HEK293 (cell line): ENCODE data around the gene SPON1.

ENCODE experiments used
- CTCF ChIA-PET: fragments of 350-600 bp; formaldehyde crosslinking; extraction: SDS; loops from one replicate; lab custom pipeline; 2021; ENCODE audit warnings: antibody characterized with exemption; lab: Yijun Ruan, JAX
- POLR2A ChIA-PET: fragments of 300-600 bp; formaldehyde crosslinking; extraction: SDS; loops from one replicate; lab custom pipeline; 2020; ENCODE audit warnings: antibody characterized with exemption, inconsistent platforms; lab: Yijun Ruan, JAX
- H3K27ac ChIP-seq: fragments of 200-500 bp; sonication (Bioruptor generic); 2 replicates; pipeline ENCODE4 v1.5.1; 2014; ENCODE audit warnings: low read depth, low read length, control low read depth, inconsistent platforms; ENCODE audit errors: extremely low read depth
- H3K36me3 ChIP-seq, 2 experiments: fragments of 200-500 bp in 1 of 2; sonication (Bioruptor generic) in 1 of 2; 1 replicate in 1 of 2; 2 replicates in 1 of 2; pipeline ENCODE4 v1.5.1; 2014 to 2017; ENCODE audit warnings: inconsistent platforms in 2 of 2, low read length in 2 of 2; ENCODE audit not compliant: control insufficient read depth in 2 of 2, insufficient read depth in 1 of 2
- H3K4me1 ChIP-seq: fragments of 200-500 bp; sonication (Bioruptor generic); 2 replicates; pipeline ENCODE4 v1.5.1; 2014; ENCODE audit warnings: mild to moderate bottlenecking, low read length, inconsistent platforms; ENCODE audit not compliant: control insufficient read depth, insufficient read depth
- H3K4me3 ChIP-seq: 2 replicates; pipeline ENCODE4 v1.5.1; 2011; ENCODE audit warnings: low read depth, mild to moderate bottlenecking, control low read depth, low read length, moderate library complexity
- H3K9me3 ChIP-seq: fragments of 200-500 bp; sonication (Bioruptor generic); 2 replicates; pipeline ENCODE4 v1.5.1; 2014; ENCODE audit warnings: low read depth, low read length, inconsistent platforms; ENCODE audit not compliant: control insufficient read depth, insufficient read depth
- KLF9 ChIP-seq: fragments of 450-650 bp; formaldehyde crosslinking; IDR thresholded peaks from 2 replicates; pipeline ENCODE4 v1.5.1; 2016; ENCODE audit warnings: missing biosample characterization, missing genetic modification characterization, low read depth
- MZF1 ChIP-seq: fragments of 450-650 bp; formaldehyde crosslinking; IDR thresholded peaks from 2 replicates; pipeline ENCODE4 v1.5.1; 2017; ENCODE audit warnings: missing biosample characterization, missing genetic modification characterization, borderline replicate concordance
- SP7 ChIP-seq: fragments of 450-650 bp; formaldehyde crosslinking; IDR thresholded peaks from 2 replicates; pipeline ENCODE4 v1.5.1; 2016; ENCODE audit warnings: missing biosample characterization, missing genetic modification characterization
- YY1 ChIP-seq: fragments of 450-650 bp; formaldehyde crosslinking; IDR thresholded peaks from 2 replicates; pipeline ENCODE4 v1.5.1; 2018; ENCODE audit warnings: missing biosample characterization, missing genetic modification characterization
- ZNF112 ChIP-seq: fragments of 450-650 bp; formaldehyde crosslinking; IDR thresholded peaks from 2 replicates; pipeline ENCODE4 v1.5.0; 2017; ENCODE audit warnings: missing biosample characterization, missing genetic modification characterization
- ZNF114 ChIP-seq: fragments of 450-650 bp; formaldehyde crosslinking; IDR thresholded peaks from 2 replicates; pipeline ENCODE4 v1.5.0; 2017; ENCODE audit warnings: missing biosample characterization, missing genetic modification characterization
- ZNF121 ChIP-seq: fragments of 450-650 bp; formaldehyde crosslinking; IDR thresholded peaks from 2 replicates; pipeline ENCODE4 v1.5.1; 2016; ENCODE audit warnings: missing biosample characterization, missing genetic modification characterization
- ZNF132 ChIP-seq: fragments of 450-650 bp; formaldehyde crosslinking; IDR thresholded peaks from 2 replicates; pipeline ENCODE4 v1.5.1; 2017; ENCODE audit warnings: missing biosample characterization, missing genetic modification characterization, borderline replicate concordance
- ZNF23 ChIP-seq: fragments of 450-650 bp; formaldehyde crosslinking; IDR thresholded peaks from 2 replicates; pipeline ENCODE4 v1.5.1; 2016; ENCODE audit warnings: missing biosample characterization, missing genetic modification characterization, borderline replicate concordance
- ZNF354C ChIP-seq: fragments of 450-650 bp; formaldehyde crosslinking; IDR thresholded peaks from 2 replicates; pipeline ENCODE4 v1.5.1; 2016; ENCODE audit warnings: missing biosample characterization, missing genetic modification characterization, low read depth, borderline replicate concordance
- ZNF626 ChIP-seq: fragments of 450-650 bp; sonication (Bioruptor Pico); formaldehyde crosslinking; IDR thresholded peaks from 2 replicates; pipeline ENCODE4 v1.5.1; 2018; ENCODE audit warnings: missing biosample characterization, missing genetic modification characterization, inconsistent platforms
- ZNF654 ChIP-seq: fragments of 450-650 bp; formaldehyde crosslinking; IDR thresholded peaks from 2 replicates; pipeline ENCODE4 v1.5.1; 2016; ENCODE audit warnings: low read depth, missing biosample characterization, missing genetic modification characterization
- ZNF664 ChIP-seq: fragments of 450-650 bp; formaldehyde crosslinking; IDR thresholded peaks from 2 replicates; pipeline ENCODE4 v1.5.1; 2016; ENCODE audit warnings: missing biosample characterization, missing genetic modification characterization
- ZNF701 ChIP-seq: fragments of 450-650 bp; formaldehyde crosslinking; IDR thresholded peaks from 2 replicates; pipeline ENCODE4 v1.5.1; 2016; ENCODE audit warnings: missing biosample characterization, missing genetic modification characterization
- ZSCAN23 ChIP-seq: fragments of 450-650 bp; formaldehyde crosslinking; IDR thresholded peaks from 2 replicates; pipeline ENCODE4 v1.5.1; 2016; ENCODE audit warnings: missing biosample characterization, missing genetic modification characterization
- ZSCAN30 ChIP-seq: fragments of 450-650 bp; IDR thresholded peaks from 2 replicates; pipeline ENCODE4 v1.5.1; 2018; ENCODE audit warnings: missing biosample characterization, mild to moderate bottlenecking, missing genetic modification characterization, moderate library complexity
- TF ChIP-seq, protein P1 (sequence below): fragments of 450-650 bp; formaldehyde crosslinking; IDR thresholded peaks from 2 replicates; pipeline ENCODE4 v1.5.1; 2016; ENCODE audit warnings: missing biosample characterization, missing genetic modification characterization
- TF ChIP-seq, protein P2 (sequence below): sonication (generic); formaldehyde crosslinking; IDR thresholded peaks from 2 replicates; pipeline ENCODE4 v1.8.1; 2022; ENCODE audit warnings: mild to moderate bottlenecking, moderate library complexity, missing genetic modification reagents

SPON1 gene

DNA sequence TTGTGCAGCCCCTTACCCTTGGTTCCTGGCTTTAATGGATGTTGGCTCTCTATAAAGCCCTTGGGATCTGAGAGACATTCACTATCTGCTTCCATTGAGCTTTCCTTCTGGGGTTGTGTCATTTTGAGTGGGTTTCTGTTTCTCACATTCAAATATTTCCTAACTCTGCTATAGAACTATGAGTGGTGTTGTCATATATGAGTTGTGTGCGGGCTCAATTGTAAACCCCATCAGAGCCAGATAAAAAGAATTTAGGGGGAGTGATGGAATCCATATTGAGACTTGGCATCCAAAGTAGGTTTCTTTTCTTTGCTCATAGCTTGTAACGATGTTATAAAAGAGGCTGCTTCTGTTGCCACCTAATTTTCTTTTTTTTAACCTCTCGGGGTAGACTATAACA lies 41.8 kb upstream of the SPON1 start:
- no peak overlapping the region for H3K4me3 ChIP-seq
- POLR2A ChIA-PET = no interaction called here
- no peaks in the 10 kb centered on the region for H3K9me3 ChIP-seq
- H3K4me1 ChIP-seq = no peaks in the 10 kb centered on the region
- no peaks in the 10 kb centered on the region for H3K36me3 ChIP-seq
- CTCF ChIA-PET = interaction anchor here (1.0 kb wide), 1 partner anchor 380 kb away, joined by 3 read pairs; no protein-coding TSS in a partner anchor
- TF ChIP-seq ZNF121 (tag by site-specific recombination) = no peak
- no peak for TF ChIP-seq ZNF114 (tag by site-specific recombination)
- TF ChIP-seq ZNF664 (tag by site-specific recombination) = no peak
- no peak overlapping the region for H3K27ac ChIP-seq

DNA sequence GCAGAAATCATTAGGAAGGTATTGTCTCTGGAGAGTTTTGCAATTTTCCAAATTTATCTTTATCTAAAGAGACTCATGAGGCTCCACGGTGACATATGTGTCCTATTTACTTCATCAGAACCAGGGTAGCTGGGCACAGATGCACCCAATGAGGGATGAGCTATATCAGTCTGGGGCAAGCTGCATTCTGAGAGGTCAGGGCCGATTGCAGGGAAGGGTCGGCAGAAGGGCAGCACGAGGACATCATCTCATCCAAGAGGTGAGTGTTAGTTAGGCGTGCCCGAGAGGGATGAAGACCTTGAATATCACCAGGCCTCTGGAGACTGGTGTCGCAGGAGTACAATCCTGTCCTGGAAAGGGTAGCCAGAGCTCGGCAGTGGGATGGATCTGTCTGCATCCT lies 41.0 kb upstream of the SPON1 start:
- H3K36me3 ChIP-seq = no peaks in the 10 kb centered on the region
- H3K4me3 ChIP-seq = no peak overlapping the region
- no peaks in the 10 kb centered on the region for H3K4me1 ChIP-seq
- POLR2A ChIA-PET = no interaction called here
- H3K9me3 ChIP-seq = no peaks in the 10 kb centered on the region
- TF ChIP-seq SP7 = no peak
- TF ChIP-seq ZSCAN23 (tag by site-specific recombination) = no peak
- TF ChIP-seq ZNF626 = no peak
- no peak for TF ChIP-seq ZNF654 (tag by site-specific recombination)
- no peak for TF ChIP-seq ZNF132
- TF ChIP-seq ZNF354C (tag by site-specific recombination) = no peak
- TF ChIP-seq, protein P1, sequence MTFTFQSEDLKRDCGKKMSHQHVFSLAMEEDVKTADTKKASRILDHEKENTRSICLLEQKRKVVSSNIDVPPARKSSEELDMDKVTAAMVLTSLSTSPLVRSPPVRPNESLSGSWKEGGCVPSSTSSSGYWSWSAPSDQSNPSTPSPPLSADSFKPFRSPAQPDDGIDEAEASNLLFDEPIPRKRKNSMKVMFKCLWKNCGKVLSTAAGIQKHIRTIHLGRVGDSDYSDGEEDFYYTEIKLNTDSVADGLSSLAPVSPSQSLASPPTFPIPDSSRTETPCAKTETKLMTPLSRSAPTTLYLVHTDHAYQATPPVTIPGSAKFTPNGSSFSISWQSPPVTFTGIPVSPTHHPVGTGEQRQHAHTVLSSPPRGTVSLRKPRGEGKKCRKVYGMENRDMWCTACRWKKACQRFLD (tag by site-specific recombination) = no peak
- TF ChIP-seq, protein P2, sequence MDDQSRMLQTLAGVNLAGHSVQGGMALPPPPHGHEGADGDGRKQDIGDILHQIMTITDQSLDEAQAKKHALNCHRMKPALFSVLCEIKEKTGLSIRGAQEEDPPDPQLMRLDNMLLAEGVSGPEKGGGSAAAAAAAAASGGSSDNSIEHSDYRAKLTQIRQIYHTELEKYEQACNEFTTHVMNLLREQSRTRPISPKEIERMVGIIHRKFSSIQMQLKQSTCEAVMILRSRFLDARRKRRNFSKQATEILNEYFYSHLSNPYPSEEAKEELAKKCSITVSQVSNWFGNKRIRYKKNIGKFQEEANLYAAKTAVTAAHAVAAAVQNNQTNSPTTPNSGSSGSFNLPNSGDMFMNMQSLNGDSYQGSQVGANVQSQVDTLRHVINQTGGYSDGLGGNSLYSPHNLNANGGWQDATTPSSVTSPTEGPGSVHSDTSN (CRISPR knock-in tag) = no peak
- no peak for TF ChIP-seq KLF9 (tag by site-specific recombination)
- no peak for TF ChIP-seq ZSCAN30 (tag by site-specific recombination)
- TF ChIP-seq YY1 (tag by site-specific recombination) = no peak
- no peak for TF ChIP-seq ZNF701 (tag by site-specific recombination)
- TF ChIP-seq ZNF112 (tag by site-specific recombination) = no peak
- CTCF ChIA-PET = interaction anchor here (0.6 to 1.0 kb wide), 2 partner anchors 227 to 380 kb away, joined by 3 read pairs; no protein-coding TSS in a partner anchor
- H3K27ac ChIP-seq = no peak overlapping the region

DNA sequence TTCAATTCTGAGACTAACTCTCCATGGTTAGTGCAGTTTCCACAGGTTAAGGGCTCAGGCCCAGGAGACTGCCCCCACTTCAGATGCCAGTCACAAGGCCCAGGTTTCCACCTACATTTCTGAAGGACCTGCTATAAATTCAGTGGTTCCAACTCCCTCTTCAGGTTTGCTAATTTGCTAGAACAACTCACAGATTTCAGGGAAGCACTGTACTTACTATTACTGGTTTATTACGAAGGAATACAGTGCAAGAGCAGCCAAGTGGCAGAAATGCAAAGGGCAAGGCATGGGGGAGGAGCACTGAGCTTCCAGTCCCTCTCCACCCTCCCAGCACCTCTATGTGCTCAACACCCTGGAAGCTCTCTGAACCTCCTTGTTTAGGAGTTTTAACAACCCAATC lies 39.3 kb upstream of the SPON1 start:
- Histone ChIP-seq H3K9me3 (no peaks in the 10 kb centered on the region), H3K4me1 (no peaks in the 10 kb centered on the region), H3K36me3 (no peaks in the 10 kb centered on the region), H3K4me3 (no peak overlapping the region), H3K27ac (no peak overlapping the region)
- CTCF ChIA-PET = no interaction called here
- TF ChIP-seq ZNF23 (tag by site-specific recombination) (no peak), ZNF664 (tag by site-specific recombination) (no peak), MZF1 (no peak)
- POLR2A ChIA-PET = no interaction called here
